Measurements from ENCODE around the gene UNC119.
A peak's percentile ranks its signal among the peaks of the same experiment; 100 is the strongest.
"Not testable (repeated sequence)": the region's sequence is repeated elsewhere in the genome, so short reads cannot be mapped to it uniquely, and the experiment has no call there.

UNC119 gene

GRCh38 chr17:28552176-28552999 is at the start of gene UNC119:
Gene UNC119, minus strand, starts transcription at chr17:28552624. Its CDS starts 67 bp downstream, at chr17:28552557.
- peak; percentile 48 for DNase-seq

GRCh38 chr17:28599311-28600184 is 47.1 kb upstream of the UNC119 start:
- peak; percentile 65 for DNase-seq

GRCh38 chr17:28598799-28599310 is 46.4 kb upstream of the UNC119 start, which contains the start of gene SPAG5:
Gene SPAG5, minus strand, starts transcription at chr17:28599025. Its CDS starts 79 bp downstream, at chr17:28598946.
- peak; percentile 94 for DNase-seq

- no peak for DNase-seq
Observed at GRCh38 chr17:28598389-28598788, 46.0 kb upstream of the UNC119 start.

GRCh38 chr17:28597606-28598383 is 45.4 kb upstream of the UNC119 start:
- no peak for DNase-seq

GRCh38 chr17:28592260-28592659 is 39.8 kb upstream of the UNC119 start:
- DNase-seq = no peak

- no peak for DNase-seq
Observed at GRCh38 chr17:28585851-28586250, 33.4 kb upstream of the UNC119 start.

GRCh38 chr17:28584434-28584833 is 32.0 kb upstream of the UNC119 start:
- no peak for DNase-seq

GRCh38 chr17:28582513-28582912 is 30.1 kb upstream of the UNC119 start:
- DNase-seq = no peak

GRCh38 chr17:28580959-28581358 is 28.5 kb upstream of the UNC119 start:
- DNase-seq = no peak

GRCh38 chr17:28579526-28579925 is 27.1 kb upstream of the UNC119 start:
- DNase-seq = no peak

GRCh38 chr17:28578246-28579195 is 26.1 kb upstream of the UNC119 start:
- no peak for DNase-seq

GRCh38 chr17:28577466-28577824 is 25.0 kb upstream of the UNC119 start:
- no peak for DNase-seq

GRCh38 chr17:28576758-28577465 is 24.5 kb upstream of the UNC119 start, which contains the start of gene ALDOC:
Gene ALDOC, minus strand, starts transcription at chr17:28576895. Its CDS starts 1,363 bp downstream, at chr17:28575532.
- peak; percentile 95 for DNase-seq

GRCh38 chr17:28576016-28576415 is 23.6 kb upstream of the UNC119 start:
- DNase-seq = not testable (repeated sequence)

- DNase-seq = no peak
Observed at GRCh38 chr17:28575126-28575795, 22.8 kb upstream of the UNC119 start.

GRCh38 chr17:28574526-28574925 is 22.1 kb upstream of the UNC119 start:
- DNase-seq = no peak

- no peak for DNase-seq
Observed at GRCh38 chr17:28573966-28574480, 21.6 kb upstream of the UNC119 start.

- DNase-seq = no peak
Observed at GRCh38 chr17:28573521-28573920, 21.1 kb upstream of the UNC119 start.

- DNase-seq = no peak
Observed at GRCh38 chr17:28573040-28573380, 20.6 kb upstream of the UNC119 start.
